IPS-15b (cell line): ENCODE results near the gene ABHD15.

Experiments
- H3K27me3 ChIP-seq: one replicate; pipeline ENCODE4 v1.6.1; 2013; ENCODE audit warnings: low read length; ENCODE audit not compliant: control insufficient read depth, insufficient read depth
- H3K36me3 ChIP-seq: one replicate; pipeline ENCODE4 v1.6.1; 2013; ENCODE audit warnings: low read length; ENCODE audit not compliant: control insufficient read depth, insufficient read depth
- H3K4me1 ChIP-seq: one replicate; pipeline ENCODE4 v1.6.1; 2013; ENCODE audit warnings: mild to moderate bottlenecking, low read length; ENCODE audit not compliant: control insufficient read depth, insufficient read depth
- H3K4me3 ChIP-seq: one replicate; pipeline ENCODE4 v1.5.1; 2013; ENCODE audit warnings: low read depth, low read length
- H3K9ac ChIP-seq: one replicate; pipeline ENCODE4 v1.6.1; 2013; ENCODE audit warnings: low read depth, mild to moderate bottlenecking, low read length
- H3K9me3 ChIP-seq: one replicate; pipeline ENCODE4 v1.6.1; 2013; ENCODE audit warnings: mild to moderate bottlenecking, low read length; ENCODE audit not compliant: control insufficient read depth, insufficient read depth

The ABHD15 gene

DNA sequence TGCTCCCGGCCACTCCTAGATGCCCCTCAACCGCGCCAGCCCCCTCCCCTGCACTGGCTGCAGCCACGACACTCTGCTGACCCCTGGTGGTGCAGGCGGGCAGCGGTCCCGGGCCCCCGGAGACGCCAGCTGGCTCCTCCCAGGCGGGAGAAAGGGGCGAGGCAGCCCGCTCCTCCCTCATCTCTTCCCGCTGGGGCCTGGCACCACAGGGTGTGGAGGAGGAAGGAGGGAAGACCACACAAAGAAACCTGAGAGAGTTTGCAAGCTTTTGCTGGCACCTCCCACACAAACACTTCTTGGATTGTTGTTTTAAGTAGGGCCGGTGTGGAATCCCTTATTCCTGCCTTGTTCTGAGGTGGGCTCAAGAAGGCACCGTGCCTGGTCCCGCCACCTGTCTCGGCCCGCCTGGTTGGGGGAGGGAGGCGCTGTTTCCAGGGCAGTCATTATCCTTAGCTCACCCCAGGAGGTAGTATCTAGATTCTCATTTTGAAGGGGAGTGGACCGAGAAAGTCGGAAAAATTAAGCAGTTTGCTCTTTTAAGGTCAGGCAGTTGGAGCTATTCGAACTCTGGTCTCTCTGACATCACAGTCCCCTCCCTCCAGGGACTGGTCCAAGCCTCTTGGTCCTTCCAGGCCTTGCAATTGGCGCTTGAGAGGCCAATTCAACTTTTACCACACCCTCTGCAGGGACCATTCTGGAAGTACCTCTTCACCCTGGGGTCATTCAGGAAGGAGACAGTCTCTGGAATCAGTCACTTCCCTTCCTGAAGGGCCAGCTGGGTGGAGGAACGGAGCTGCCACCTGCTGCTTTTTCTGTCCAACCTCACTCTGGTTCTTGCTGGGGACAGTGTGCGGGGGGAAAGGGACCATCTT is 25.1 kb upstream of the ABHD15 start:
- H3K4me3 ChIP-seq, result peak overlapping the region; percentile 74
- H3K4me1 ChIP-seq, result peaks cover 6% of the 10 kb centered on the region
- no peaks in the 10 kb centered on the region for H3K36me3 ChIP-seq
- peaks cover 21% of the 10 kb centered on the region for H3K27me3 ChIP-seq
- no peak overlapping the region for H3K9ac ChIP-seq
- no peaks in the 10 kb centered on the region for H3K9me3 ChIP-seq

DNA sequence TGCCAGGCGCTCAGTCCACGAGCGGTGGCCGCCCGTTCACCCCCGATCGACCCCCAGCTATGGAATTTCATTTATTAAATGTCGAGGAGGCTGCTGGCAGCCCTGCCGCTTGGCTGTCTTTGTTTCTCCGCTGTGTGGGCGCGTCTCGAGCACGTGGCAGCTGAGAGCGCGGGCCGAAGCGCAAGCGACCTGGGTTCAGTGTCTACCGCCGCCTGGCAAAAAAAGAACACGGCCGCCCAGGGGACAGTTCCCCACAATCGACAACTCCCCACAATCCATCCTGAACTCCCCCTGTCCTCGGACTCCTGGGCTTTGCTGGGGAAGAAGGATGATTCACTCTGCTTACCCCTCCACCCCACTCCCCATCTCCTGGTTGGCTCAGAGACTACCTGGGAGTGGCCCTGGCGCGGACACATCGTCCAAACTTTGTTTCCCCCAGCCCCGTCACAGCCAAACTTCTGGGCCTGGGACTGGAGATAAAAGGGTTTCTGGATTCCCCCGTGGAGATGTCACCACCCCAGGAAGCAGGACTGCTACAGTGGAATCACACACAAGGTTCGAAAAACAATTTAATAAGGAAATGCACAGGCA is 24.4 kb upstream of the ABHD15 start:
- no peak overlapping the region for H3K9ac ChIP-seq
- no peaks in the 10 kb centered on the region for H3K36me3 ChIP-seq
- H3K27me3 ChIP-seq, result peaks cover 21% of the 10 kb centered on the region
- no peaks in the 10 kb centered on the region for H3K9me3 ChIP-seq
- H3K4me1 ChIP-seq, result peaks cover 5% of the 10 kb centered on the region
- H3K4me3 ChIP-seq, result peak overlapping the region; percentile 74

DNA sequence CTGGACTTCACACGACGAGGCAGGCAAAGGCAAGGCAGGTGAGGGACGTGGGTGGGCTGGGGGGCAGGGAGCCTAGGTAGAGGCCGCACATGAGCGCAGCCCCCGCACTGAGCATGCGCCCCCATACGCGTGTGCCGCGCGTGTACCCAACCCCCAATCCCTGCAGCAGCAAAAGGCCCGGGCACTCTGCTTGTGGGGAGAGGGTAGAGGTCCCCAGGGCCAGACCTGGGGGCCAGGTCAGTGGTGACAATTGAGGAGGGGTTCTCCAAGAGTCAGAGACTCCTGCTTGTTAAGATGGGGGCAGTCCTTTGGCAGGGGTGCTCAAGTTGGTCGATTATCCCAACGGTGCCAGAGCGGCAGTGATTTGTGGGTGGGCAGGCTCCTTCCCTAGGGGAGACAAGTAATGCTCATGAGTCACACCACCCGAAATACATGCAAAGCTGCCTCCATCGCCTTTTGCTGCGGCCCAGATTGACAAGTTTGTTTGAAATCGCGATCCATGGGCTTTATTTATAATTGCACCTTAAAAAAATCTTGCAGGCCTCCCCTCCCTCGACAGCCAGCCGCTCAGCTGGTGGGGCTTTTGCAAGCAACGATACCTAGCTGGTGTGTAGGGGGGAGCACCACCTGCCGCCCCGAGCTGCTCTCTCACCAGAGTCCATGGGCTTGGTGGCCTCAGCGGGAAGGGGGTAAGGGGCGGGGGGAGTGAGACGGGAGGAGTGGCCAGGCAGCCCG is 23.7 kb upstream of the ABHD15 start:
- no peaks in the 10 kb centered on the region for H3K36me3 ChIP-seq
- peak overlapping the region; percentile 74 for H3K4me3 ChIP-seq
- peaks cover 5% of the 10 kb centered on the region for H3K4me1 ChIP-seq
- H3K9me3 ChIP-seq, result no peaks in the 10 kb centered on the region
- peaks cover 21% of the 10 kb centered on the region for H3K27me3 ChIP-seq
- no peak overlapping the region for H3K9ac ChIP-seq

DNA sequence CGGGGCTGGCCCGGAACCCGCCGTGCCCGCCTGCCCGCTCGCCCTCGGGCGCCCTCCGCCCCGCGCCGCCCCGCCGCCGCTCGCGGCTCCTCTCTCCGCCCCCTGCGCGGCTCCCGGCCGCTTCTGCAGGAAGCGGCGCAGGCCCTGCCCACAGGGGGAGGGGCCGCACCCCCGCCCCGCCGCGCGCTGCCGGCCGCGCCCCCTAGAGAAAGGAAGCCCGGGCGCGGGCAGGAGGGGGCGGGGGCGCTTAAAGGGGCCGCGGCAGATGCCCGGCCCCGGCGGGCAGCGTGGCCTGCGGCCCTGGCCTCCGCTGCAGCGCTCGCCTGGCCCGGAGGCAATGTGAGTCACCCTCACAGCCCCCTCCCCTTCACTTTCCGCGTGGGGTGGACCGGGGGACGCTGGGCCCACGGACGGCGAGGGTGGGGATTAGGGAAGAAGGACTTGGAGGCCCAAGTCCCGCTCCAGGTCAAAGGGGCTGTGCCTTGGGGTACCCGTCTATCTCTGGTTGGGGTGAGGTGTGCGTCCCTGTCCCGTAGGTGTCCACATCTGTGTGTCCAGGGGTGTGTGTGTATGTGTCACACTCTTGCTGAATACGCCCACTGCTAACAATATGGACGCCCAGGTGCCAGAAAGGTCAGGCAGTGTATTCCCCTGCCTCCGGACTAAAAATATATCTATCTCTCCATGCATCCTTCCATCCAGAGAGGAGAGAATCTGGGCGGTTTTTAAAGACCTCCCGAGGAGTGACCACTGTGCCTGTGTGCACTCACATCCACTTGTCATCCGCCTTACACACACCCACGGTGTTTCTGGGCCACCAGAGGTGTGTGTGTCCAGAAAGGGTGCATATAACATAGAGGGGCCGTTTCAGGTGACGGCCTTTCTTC is 22.9 kb upstream of the ABHD15 start, which contains the start of gene GIT1:
Gene GIT1 (minus strand): TSS at position 125 of the 887 bp plus-strand sequence. CDS start 270 bp downstream, outside the sequence.
- Histone ChIP-seq H3K9me3 (no peaks in the 10 kb centered on the region), H3K27me3 (peaks cover 21% of the 10 kb centered on the region), H3K4me1 (peaks cover 10% of the 10 kb centered on the region), H3K9ac (peak within 1 kb of the TSS; percentile 47), H3K4me3 (peak within 1 kb of the TSS; percentile 77), H3K36me3 (no peaks in the 10 kb centered on the region)

DNA sequence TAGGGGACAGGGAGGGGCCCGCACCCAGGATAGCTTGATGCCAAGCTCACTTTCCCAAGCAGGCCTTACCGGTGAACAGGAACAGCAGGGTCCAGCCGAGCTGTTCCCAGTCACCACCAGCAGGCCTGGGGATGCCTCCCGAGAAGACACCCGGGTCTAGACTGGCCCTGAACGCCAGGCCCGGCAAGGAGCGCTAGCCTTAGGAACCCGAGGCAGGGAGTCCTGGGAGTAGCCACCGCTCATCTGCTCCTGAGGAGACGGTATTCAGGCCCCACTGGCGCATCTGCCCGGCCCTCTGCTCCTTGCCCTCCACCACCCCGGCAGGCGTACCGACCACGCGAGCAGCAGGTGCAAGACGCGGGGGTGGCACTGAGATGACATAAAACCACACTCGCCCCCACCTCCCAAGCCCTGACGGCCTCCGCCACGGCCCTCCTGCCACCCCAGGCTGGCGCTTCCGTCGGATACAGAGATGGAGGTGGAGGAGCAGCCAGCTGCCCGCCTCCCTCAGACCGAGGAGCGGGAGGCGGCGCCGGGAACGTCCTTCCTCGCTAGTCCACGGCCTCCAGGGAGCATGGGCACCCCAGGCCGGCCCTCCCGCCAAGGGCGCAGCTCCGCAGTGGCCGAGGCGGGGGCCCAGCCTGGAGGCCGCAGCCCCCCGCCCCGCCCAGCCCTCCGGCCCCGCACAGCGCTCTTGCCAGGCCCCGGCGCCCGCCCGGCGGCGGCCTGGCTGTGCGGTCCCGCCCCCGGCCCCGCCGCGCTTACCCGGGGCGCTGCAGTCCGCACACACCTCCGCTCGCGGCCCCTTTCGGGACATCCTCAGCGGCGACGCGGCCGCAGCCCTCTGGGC is 21.9 kb upstream of the ABHD15 start:
- H3K9ac ChIP-seq, result peak overlapping the region; percentile 47
- H3K27me3 ChIP-seq, result peaks cover 21% of the 10 kb centered on the region
- H3K36me3 ChIP-seq, result no peaks in the 10 kb centered on the region
- H3K9me3 ChIP-seq, result no peaks in the 10 kb centered on the region
- peaks cover 14% of the 10 kb centered on the region for H3K4me1 ChIP-seq
- H3K4me3 ChIP-seq, result peak overlapping the region; percentile 77

DNA sequence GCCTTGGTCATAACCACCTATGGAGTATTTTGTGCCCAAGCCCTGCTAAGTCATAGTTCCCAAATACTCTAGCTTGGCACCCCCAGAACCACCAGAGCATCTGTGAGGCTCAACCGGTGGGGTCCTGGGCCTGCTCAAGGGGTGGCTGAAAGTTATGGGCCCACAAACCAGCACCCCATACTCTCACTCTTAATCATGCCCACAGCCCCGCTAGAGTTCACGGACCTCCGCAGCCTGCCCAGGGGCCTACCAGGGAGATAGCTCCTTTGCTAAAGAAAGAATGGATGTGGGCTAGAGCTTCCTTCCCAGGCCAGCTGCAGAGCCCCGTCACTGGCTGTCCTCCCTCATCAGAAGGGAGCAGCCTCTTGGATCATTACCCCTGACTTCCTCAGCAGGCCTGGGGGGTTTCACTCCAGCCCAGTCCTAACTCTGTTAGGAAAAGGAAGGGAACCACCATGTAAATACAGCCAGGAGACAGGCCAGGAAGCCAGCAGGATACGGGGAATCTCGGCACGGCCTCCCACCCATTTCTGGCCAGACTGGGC is 21.3 kb upstream of the ABHD15 start:
- H3K36me3 ChIP-seq, result peaks cover 1% of the 10 kb centered on the region
- H3K9me3 ChIP-seq, result no peaks in the 10 kb centered on the region
- peaks cover 21% of the 10 kb centered on the region for H3K27me3 ChIP-seq
- H3K4me1 ChIP-seq, result peaks cover 14% of the 10 kb centered on the region
- peak overlapping the region; percentile 77 for H3K4me3 ChIP-seq
- no peak overlapping the region for H3K9ac ChIP-seq

DNA sequence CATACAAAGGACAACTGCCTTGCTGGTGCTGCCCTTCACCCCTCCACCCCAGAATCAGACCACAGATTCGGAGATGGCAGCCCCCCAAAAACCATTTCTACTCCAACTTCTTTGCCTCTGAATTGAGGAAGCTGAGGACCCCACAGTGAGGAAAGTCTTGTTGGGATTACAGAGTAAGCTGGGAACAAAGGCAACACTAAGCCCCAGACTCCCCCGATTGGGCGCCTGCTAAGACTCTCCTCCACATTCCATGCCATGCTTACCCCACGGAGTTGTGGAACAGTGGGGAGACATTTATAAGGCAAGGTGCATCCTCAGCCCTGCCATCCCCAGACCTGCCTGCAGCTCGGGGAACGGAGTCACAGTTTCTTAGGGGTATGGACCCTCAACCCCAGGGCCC is 20.8 kb upstream of the ABHD15 start:
- Histone ChIP-seq H3K27me3 (peaks cover 21% of the 10 kb centered on the region), H3K4me1 (peaks cover 14% of the 10 kb centered on the region), H3K9ac (no peak overlapping the region), H3K36me3 (peaks cover 3% of the 10 kb centered on the region), H3K9me3 (no peaks in the 10 kb centered on the region), H3K4me3 (no peak overlapping the region)

DNA sequence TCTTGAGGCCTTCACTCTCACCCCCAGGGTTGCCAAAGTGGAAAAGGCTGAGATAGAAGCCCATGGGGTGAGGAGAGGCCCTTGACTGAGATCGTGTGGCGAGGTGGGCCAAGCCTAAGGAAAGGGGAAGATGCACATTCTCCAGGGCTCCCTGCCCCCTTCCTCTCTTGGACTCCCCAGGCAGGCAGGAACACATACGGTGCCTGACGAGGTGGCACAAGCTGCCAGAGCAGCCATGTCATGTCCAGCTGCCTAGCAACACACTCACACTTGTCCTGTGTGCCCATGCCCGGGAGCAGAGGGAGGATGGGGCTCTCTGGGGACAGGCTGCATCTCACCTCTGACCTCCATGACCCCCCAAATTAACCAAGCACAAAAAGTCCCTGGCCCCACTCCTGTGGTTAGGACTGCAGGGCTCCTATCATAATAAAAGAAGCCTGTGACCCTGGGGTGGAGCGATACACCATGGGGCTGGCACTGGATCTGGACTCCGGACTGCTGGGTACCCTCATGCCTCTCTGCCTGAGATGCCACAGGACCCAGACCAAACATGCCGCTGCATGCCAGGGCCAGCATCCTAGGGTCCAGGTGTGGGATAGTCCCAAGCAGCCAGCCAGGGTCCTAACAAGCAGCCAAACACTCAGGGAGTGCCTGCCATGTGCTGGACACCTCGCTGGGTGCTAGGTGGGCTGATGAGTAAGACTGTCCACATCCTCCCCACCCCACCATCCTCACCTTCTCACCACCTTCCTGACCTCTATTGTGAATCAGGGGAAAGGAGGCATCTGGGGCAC is 20.0 kb upstream of the ABHD15 start:
- H3K9ac ChIP-seq, result no peak overlapping the region

DNA sequence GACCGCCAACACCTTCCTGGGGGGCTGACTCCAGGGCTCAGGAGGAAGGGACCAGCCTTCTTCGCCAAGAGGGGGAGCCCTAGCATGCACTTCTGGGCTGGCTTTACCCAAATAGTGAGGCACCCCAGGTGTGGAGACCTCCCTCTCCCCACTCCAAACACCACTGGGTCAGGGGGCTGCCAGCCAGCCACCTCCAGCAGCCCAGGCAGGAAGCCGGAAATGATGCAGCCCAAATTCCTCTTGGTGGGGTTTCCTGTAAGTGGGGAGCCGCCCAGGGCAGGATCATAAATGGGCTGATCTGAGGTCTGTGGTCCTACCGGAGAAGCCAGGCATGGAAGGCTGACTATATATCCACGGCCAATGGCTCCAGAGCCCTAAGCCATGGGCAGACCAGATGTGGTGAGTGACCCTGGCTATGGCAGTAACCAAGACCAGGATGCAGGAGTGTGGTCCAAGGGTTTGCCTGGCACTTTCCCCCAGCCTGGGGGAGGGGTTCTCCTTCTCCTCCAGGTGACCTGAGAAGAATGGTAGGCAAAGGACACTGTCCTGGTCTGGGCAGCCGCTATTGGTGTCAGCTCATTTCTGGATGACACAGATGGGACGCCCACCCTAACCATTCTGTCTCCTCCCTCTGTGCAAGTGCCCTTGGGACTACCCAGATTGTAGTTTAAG is 18.4 kb upstream of the ABHD15 start:
- no peak overlapping the region for H3K4me3 ChIP-seq
- H3K4me1 ChIP-seq, result peaks cover 13% of the 10 kb centered on the region
- H3K36me3 ChIP-seq, result peaks cover 3% of the 10 kb centered on the region
- no peak overlapping the region for H3K9ac ChIP-seq
- H3K9me3 ChIP-seq, result no peaks in the 10 kb centered on the region
- H3K27me3 ChIP-seq, result peaks cover 16% of the 10 kb centered on the region

More for the DNA sequence above, 20.0 kb upstream of the ABHD15 start:
- Histone ChIP-seq H3K9me3 (no peaks in the 10 kb centered on the region), H3K4me1 (peaks cover 14% of the 10 kb centered on the region), H3K27me3 (peaks cover 21% of the 10 kb centered on the region), H3K4me3 (no peak overlapping the region), H3K36me3 (peaks cover 3% of the 10 kb centered on the region)
